MM.1S (cell line): ENCODE data around the gene BCAS3.

Experiments used
- CTCF ChIP-seq: fragments of 300-600 bp; sonication (generic); IDR thresholded peaks from 2 replicates; pipeline ENCODE4 v1.5.1; 2016; ENCODE audit warnings: antibody characterized with exemption, low read length, mixed read lengths
- EZH2 ChIP-seq: fragments of 300-600 bp; sonication (generic); optimal IDR thresholded peaks from 2 replicates; pipeline ENCODE3; 2017; ENCODE audit warnings: low read depth, mild to moderate bottlenecking, antibody characterized with exemption, low read length, mixed read lengths
- EZH2phosphoT487 ChIP-seq: fragments of 300-600 bp; sonication (generic); IDR thresholded peaks from 2 replicates; pipeline ENCODE4 v1.6.1; 2018; ENCODE audit warnings: antibody characterized with exemption, low read length

GRCh38 chr17:60679287-60679686 is 1.6 kb downstream of the BCAS3 start:
- TF ChIP-seq CTCF (no peak), EZH2 (no peak), EZH2phosphoT487 (no peak)
